T-cell (primary cell): Measurements from ENCODE around the gene SPACA4. TPM values are rescaled to one million over a fixed set of nuclear protein-coding genes. Genes with fewer than 3 reads are reported as not detected.
A peak's percentile ranks its signal among the peaks of the same experiment; 100 is the strongest.

Experiments
- ATAC-seq, 4 experiments: fragments of 200-7000 bp in 3 of 4; fragments of 150-1000 bp in 1 of 4; cut with Tn5 transposase; replicated peaks in 1 of 4; 1 replicate in 3 of 4; 2 replicates in 1 of 4; pipeline ENCODE4 v1.10.0; 2021; ENCODE audit warnings: moderate library complexity in 3 of 4, mild to moderate bottlenecking in 2 of 4, moderate number of reproducible peaks in 1 of 4
- CTCF ChIA-PET, 2 donors: fragments of 300-600 bp; sonication (Branson Sonifier 250); formaldehyde crosslinking; loops; one replicate each; lab custom pipeline; 2022; ENCODE audit warnings: antibody characterized with exemption in 2 of 2; lab: Charles Lee
- POLR2A ChIA-PET, 2 donors: fragments of 300-600 bp; sonication (Branson Sonifier 250); formaldehyde crosslinking; loops; one replicate each; lab custom pipeline; 2022; ENCODE audit warnings: antibody characterized with exemption in 2 of 2; lab: Charles Lee
- DNase-seq, 35 experiments: peaks; one replicate each; pipeline versions ENCODE4 v3.0.0 to v3.0.0-alpha.2; 2013 to 2023
- H3K27ac ChIP-seq: one replicate; pipeline ENCODE4 v1.5.1; 2013; ENCODE audit warnings: low read length
- H3K27me3 ChIP-seq, 2 experiments: replicated peaks in 1 of 2; 1 replicate in 1 of 2; 2 replicates in 1 of 2; pipeline versions ENCODE4 v1.6.1 to v1.7.0; 2013; ENCODE audit warnings: low read length in 1 of 2, mixed read lengths in 1 of 2; ENCODE audit not compliant: control insufficient read depth in 2 of 2, insufficient read depth in 2 of 2; ENCODE audit errors: extremely low read depth in 1 of 2
- H3K36me3 ChIP-seq, 2 donors: 1 replicate in 1 of 2; 2 replicates in 1 of 2; pipeline versions ENCODE4 v1.6.1 to v1.7.0; 2013; ENCODE audit warnings: low read length in 1 of 2; ENCODE audit not compliant: control insufficient read depth in 2 of 2, insufficient read depth in 1 of 2; ENCODE audit errors: extremely low read depth in 1 of 2
- H3K4me1 ChIP-seq, 2 experiments: 1 replicate in 1 of 2; 2 replicates in 1 of 2; pipeline versions ENCODE4 v1.6.1 to v1.7.0; 2013; ENCODE audit warnings: low read length in 2 of 2, mixed read lengths in 1 of 2; ENCODE audit not compliant: insufficient read depth in 2 of 2, control insufficient read depth in 1 of 2; ENCODE audit errors: extremely low read depth in 1 of 2
- H3K4me3 ChIP-seq, 2 donors: 1 replicate in 1 of 2; 2 replicates in 1 of 2; pipeline versions ENCODE4 v1.5.1 to v1.7.0; 2013; ENCODE audit warnings: mild to moderate bottlenecking in 2 of 2, low read length in 1 of 2, moderate library complexity in 1 of 2; ENCODE audit not compliant: control insufficient read depth in 1 of 2; ENCODE audit errors: extremely low read depth in 1 of 2
- H3K9me3 ChIP-seq: 2 replicates; pipeline ENCODE4 v1.7.0; 2013
- H3K27ac Mint-ChIP-seq, 2 donors: one replicate each; pipeline ENCODE4 v1.8.0; 2020 to 2021; ENCODE audit warnings: mild to moderate bottlenecking in 2 of 2, mixed read lengths in 2 of 2
- H3K27me3 Mint-ChIP-seq, 2 donors: one replicate each; pipeline ENCODE4 v1.8.0; 2021 to 2022; ENCODE audit warnings: mixed read lengths in 2 of 2
- H3K36me3 Mint-ChIP-seq: one replicate; pipeline ENCODE4 v1.8.0; 2021; ENCODE audit warnings: mixed read lengths
- H3K4me1 Mint-ChIP-seq, 3 donors: one replicate each; pipeline ENCODE4 v1.8.0; 2020 to 2022; ENCODE audit warnings: mixed read lengths in 3 of 3, mild to moderate bottlenecking in 1 of 3
- H3K4me3 Mint-ChIP-seq, 3 donors: one replicate each; pipeline ENCODE4 v1.8.0; 2020 to 2022; ENCODE audit warnings: mild to moderate bottlenecking in 3 of 3, mixed read lengths in 3 of 3, moderate library complexity in 3 of 3
- H3K9me3 Mint-ChIP-seq, 3 donors: one replicate each; pipeline ENCODE4 v1.8.0; 2020 to 2022; ENCODE audit warnings: mixed read lengths in 3 of 3
- WGBS: methylation state at CpG from one replicate; pipeline ENCODE4 v1.1.5; 2013; ENCODE audit warnings: missing lambda C conversion rate; ENCODE audit not compliant: insufficient coverage; 5-methylcytosine and 5-hydroxymethylcytosine counted together
- total RNA-seq, 35 experiments: library from RNA in 6 of 35; stranded (reverse) in 6 of 35; fragments of 120-200 nt in 1 of 35; gene quantifications; one replicate each; pipeline versions ENCODE4 v1.2.1 to v1.2.4 and lab custom pipeline; 2013 to 2026

SPACA4 gene
- total RNA-seq, 5 donors from 2014 or later (not counting 1 experiment from before 2014, with no cell fraction given), result not detected

GRCh38 chr19:48634036-48634342 is 27.4 kb downstream of the SPACA4 start:
- no peaks in the 10 kb centered on the region for H3K27me3 Mint-ChIP-seq
- Histone ChIP-seq H3K27me3 (peaks cover 0 to 2% of the 10 kb centered on the region in 2 experiments), H3K4me1 (peaks cover 21 to 67% of the 10 kb centered on the region in 2 experiments), H3K27ac (peak overlapping the region; percentile 85), H3K9me3 (no peaks in the 10 kb centered on the region), H3K36me3 (peaks cover 21 to 45% of the 10 kb centered on the region in 2 donors), H3K4me3 (peak overlapping the region; percentile 45 to 57)
- H3K9me3 Mint-ChIP-seq, result no peaks in the 10 kb centered on the region
- peak overlapping the region; percentile 78 to 99 (median 80) for H3K4me3 Mint-ChIP-seq
- peaks cover 13% of the 10 kb centered on the region for H3K36me3 Mint-ChIP-seq
- peak overlapping the region; percentile 93 to 95 for H3K27ac Mint-ChIP-seq
- WGBS, result 64% methylated on average over 6 of the region's 7 CpGs
- no peak for ATAC-seq
- POLR2A ChIA-PET, result interaction anchor here in 1 of 2 donors (0.6 kb wide), 1 partner anchor 359 kb away, joined by 3 read pairs; the partner anchor contains the start of gene GYS1
- CTCF ChIA-PET, result interaction anchor here in 1 of 2 donors (1.1 kb wide), 1 partner anchor 25 kb away, joined by 3 read pairs; no protein-coding TSS in a partner anchor
- DNase-seq, result no peak
- H3K4me1 Mint-ChIP-seq, result peaks cover 50 to 53% (median 51%) of the 10 kb centered on the region in 3 donors

- whole genome bisulfite sequencing, result 13% methylated on average over 17 of the region's 37 CpGs
- H3K27ac Mint-ChIP-seq, result peak overlapping the region; percentile 93 to 95
- Histone ChIP-seq H3K36me3 (peaks cover 15 to 38% of the 10 kb centered on the region in 2 donors), H3K4me3 (peak overlapping the region; percentile 57 to 65), H3K27me3 (peaks cover 0 to 4% of the 10 kb centered on the region in 2 experiments), H3K4me1 (peaks cover 21 to 73% of the 10 kb centered on the region in 2 experiments), H3K27ac (peak overlapping the region; percentile 85), H3K9me3 (no peaks in the 10 kb centered on the region)
- no peaks in the 10 kb centered on the region for H3K9me3 Mint-ChIP-seq
- H3K27me3 Mint-ChIP-seq, result no peaks in the 10 kb centered on the region
- ATAC-seq (peak; percentile 18 to 21 (median 20)), DNase-seq (peak; percentile 79 to 94 (median 86))
- peak overlapping the region; percentile 78 to 99 (median 80) for H3K4me3 Mint-ChIP-seq
- CTCF ChIA-PET, result interaction anchor here in 1 of 2 donors (0.6 to 1.1 kb wide), 2 partner anchors 15 to 26 kb away, joined by 3 read pairs; partner anchors contain the start of gene SPHK2
- H3K4me1 Mint-ChIP-seq, result peaks cover 54 to 58% (median 54%) of the 10 kb centered on the region in 3 donors
- peaks cover 12% of the 10 kb centered on the region for H3K36me3 Mint-ChIP-seq
- POLR2A ChIA-PET, result interaction anchor here in 1 of 2 donors (0.5 to 0.6 kb wide), 2 partner anchors 311 to 358 kb away, joined by 3 read pairs; partner anchors contain the start of gene GYS1
These were observed 28.1 kb downstream of the SPACA4 start for GRCh38 chr19:48634424-48635262.

- no peaks in the 10 kb centered on the region for H3K9me3 Mint-ChIP-seq
- peaks cover 0 to 4% of the 10 kb centered on the region in 2 experiments for H3K27me3 ChIP-seq
- peaks cover 21 to 70% of the 10 kb centered on the region in 2 experiments for H3K4me1 ChIP-seq
- H3K36me3 ChIP-seq, result peaks cover 10 to 30% of the 10 kb centered on the region in 2 donors
- peak overlapping the region; percentile 97 to 99 (median 99) for H3K4me3 Mint-ChIP-seq
- WGBS, result 1% methylated on average over 57 of the region's 67 CpGs
- DNase-seq (peak in 34 of 35 experiments; percentile 32 to 83 (median 62)), ATAC-seq (peak; percentile 6 to 24 (median 8))
- peak overlapping the region; percentile 93 to 95 for H3K27ac Mint-ChIP-seq
- H3K4me3 ChIP-seq, result peak overlapping the region; percentile 67 to 97
- H3K9me3 ChIP-seq, result no peaks in the 10 kb centered on the region
- H3K36me3 Mint-ChIP-seq, result peaks cover 6% of the 10 kb centered on the region
- H3K4me1 Mint-ChIP-seq, result peaks cover 54 to 61% (median 56%) of the 10 kb centered on the region in 3 donors
- POLR2A ChIA-PET, result no interaction called here
- CTCF ChIA-PET, result no interaction called here
- H3K27ac ChIP-seq, result peak overlapping the region; percentile 95
- H3K27me3 Mint-ChIP-seq, result no peaks in the 10 kb centered on the region
These were observed 28.9 kb downstream of the SPACA4 start for GRCh38 chr19:48635263-48635965.

GRCh38 chr19:48635966-48636858 is 29.7 kb downstream of the SPACA4 start:
- peak in 5 of 35 experiments; percentile 26 to 45 (median 31) for DNase-seq
- Mint-ChIP-seq H3K27ac (peak overlapping the region; percentile 95 to 99), H3K4me3 (peak overlapping the region; percentile 97 to 99 (median 99)), H3K4me1 (peaks cover 51 to 59% (median 52%) of the 10 kb centered on the region in 3 donors), H3K36me3 (peaks cover 6% of the 10 kb centered on the region), H3K27me3 (no peaks in the 10 kb centered on the region), H3K9me3 (no peaks in the 10 kb centered on the region)
- Histone ChIP-seq H3K36me3 (peaks cover 2 to 22% of the 10 kb centered on the region in 2 donors), H3K27me3 (peaks cover 0 to 4% of the 10 kb centered on the region in 2 experiments), H3K4me1 (peaks cover 18 to 62% of the 10 kb centered on the region in 2 experiments), H3K27ac (peak overlapping the region; percentile 95), H3K4me3 (peak overlapping the region; percentile 67 to 97), H3K9me3 (no peaks in the 10 kb centered on the region)
- ChIA-PET CTCF (no interaction called here), POLR2A (no interaction called here)
- no peak for ATAC-seq
- WGBS, result 3% methylated on average over 18 of the region's 35 CpGs

- H3K4me1 ChIP-seq, result peaks cover 16 to 58% of the 10 kb centered on the region in 2 experiments
- H3K27ac Mint-ChIP-seq, result peak within 1 kb of the TSS; percentile 99
- H3K9me3 Mint-ChIP-seq, result no peaks in the 10 kb centered on the region
- H3K36me3 ChIP-seq, result peaks cover 0 to 16% of the 10 kb centered on the region in 2 donors
- peaks cover 6% of the 10 kb centered on the region for H3K36me3 Mint-ChIP-seq
- CTCF ChIA-PET, result interaction anchor here in 1 of 2 donors (0.7 kb wide), 1 partner anchor 357 kb away, joined by 3 read pairs; the partner anchor contains the start of gene RUVBL2
- no peaks in the 10 kb centered on the region for H3K9me3 ChIP-seq
- DNase-seq (peak in 12 of 35 experiments; percentile 15 to 57 (median 36)), ATAC-seq (no peak)
- no peaks in the 10 kb centered on the region for H3K27me3 Mint-ChIP-seq
- peak within 1 kb of the TSS; percentile 97 to 99 (median 99) for H3K4me3 Mint-ChIP-seq
- H3K27ac ChIP-seq, result peak within 1 kb of the TSS; percentile 95
- peaks cover 0 to 4% of the 10 kb centered on the region in 2 experiments for H3K27me3 ChIP-seq
- POLR2A ChIA-PET, result no interaction called here
- H3K4me3 ChIP-seq, result peak within 1 kb of the TSS; percentile 67 to 97
- WGBS, result 1% methylated on average over 28 of the region's 40 CpGs
- H3K4me1 Mint-ChIP-seq, result peaks cover 45 to 54% (median 49%) of the 10 kb centered on the region in 3 donors
These were observed 30.4 kb downstream of the SPACA4 start, which contains the start of gene DBP for GRCh38 chr19:48636859-48637448. DBP (minus strand) TSS chr19:48637379; CDS start chr19:48636994, 385 bp downstream.
